Measurements from ENCODE around the gene SMIM10L2A.
"Not testable (repeated sequence)": the region's sequence is repeated elsewhere in the genome, so short reads cannot be mapped to it uniquely, and the experiment has no call there.

Gene SMIM10L2A

GRCh38 chrX:135454816-135455215 is 33.1 kb downstream of the SMIM10L2A start:
- no peak for DNase-seq (ENCODE audit: low spot score)

DNA sequence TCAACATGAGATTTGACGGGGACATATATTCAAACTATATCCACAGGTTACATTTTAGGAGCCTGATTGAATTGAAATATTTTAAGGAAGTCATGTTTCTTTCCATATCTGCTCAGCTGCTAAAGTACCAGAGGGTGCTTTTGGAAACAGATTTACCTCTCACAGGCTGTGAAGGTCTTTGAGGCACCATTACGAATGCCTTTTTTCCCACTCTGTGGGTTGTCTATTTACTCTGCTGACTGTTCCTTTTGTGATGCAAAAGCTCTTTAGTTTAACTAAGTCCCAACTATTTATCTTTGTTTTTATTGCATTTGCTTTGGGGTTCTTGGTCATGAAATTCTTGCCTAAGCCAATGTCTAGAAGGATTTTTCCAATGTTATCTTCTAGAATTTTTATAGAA is 40.0 kb downstream of the SMIM10L2A start:
- DNase-seq (ENCODE audit: low spot score) = not testable (repeated sequence)

GRCh38 chrX:135463937-135464336 is 42.2 kb downstream of the SMIM10L2A start:
- peak; percentile 3 for DNase-seq (ENCODE audit: low spot score)

DNA sequence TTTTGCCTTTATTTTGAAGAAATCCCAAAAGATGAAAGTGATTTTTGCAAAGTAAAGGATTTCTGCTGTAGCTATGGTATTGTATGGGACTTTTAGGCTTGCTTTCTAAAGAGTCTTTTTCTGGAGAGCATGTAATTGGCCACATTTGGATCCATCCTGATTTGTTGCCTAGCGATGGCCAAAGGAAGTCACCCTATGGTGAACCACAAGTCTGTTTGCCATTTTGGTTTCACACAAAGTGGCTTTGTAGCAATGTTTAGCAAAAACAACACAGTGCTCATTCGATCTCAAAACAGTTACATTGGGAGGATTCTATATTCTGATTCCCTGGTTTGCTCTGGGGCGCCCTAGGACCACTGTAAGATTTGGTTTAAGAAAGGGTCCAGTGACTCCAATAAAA is 54.6 kb downstream of the SMIM10L2A start:
- no peak for DNase-seq (ENCODE audit: low spot score)

DNA sequence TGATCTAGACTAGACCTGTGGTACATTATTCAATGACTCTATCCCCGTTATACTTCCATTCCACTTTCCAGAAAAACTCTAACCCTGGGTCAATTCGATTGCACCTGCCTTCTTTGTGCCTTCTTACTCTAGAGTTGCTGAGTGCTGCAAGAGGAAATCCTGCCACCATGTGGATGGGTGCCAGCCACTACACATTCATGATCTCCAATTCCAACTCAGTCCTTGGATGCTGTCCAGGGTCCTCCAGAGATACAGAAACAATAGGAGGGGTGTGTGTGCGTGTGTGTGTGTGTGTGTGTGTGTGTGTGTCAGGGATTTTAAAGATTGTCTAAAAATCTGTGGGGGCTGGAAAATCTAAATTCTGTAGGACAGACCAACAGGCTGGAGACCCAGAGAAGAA is 55.8 kb downstream of the SMIM10L2A start:
- peak; percentile 23 for DNase-seq (ENCODE audit: low spot score)
